Cardiac muscle cell (in vitro differentiated cells and primary cell): ENCODE results near the gene TSPAN5. TPM values are rescaled to one million over a fixed set of nuclear protein-coding genes. Genes with fewer than 3 reads are reported as not detected.

Experiments used
- DNase-seq, 2 donors: peaks; one replicate each; pipeline versions ENCODE4 v3.0.0 to v3.0.0-alpha.2; 2010 to 2017; ENCODE audit warnings: low read depth in 1 of 2, low spot score in 1 of 2
- H3K27ac ChIP-seq: fragments of 200-600 bp; sonication (generic); 2 replicates; pipeline ENCODE4 v1.5.1; 2016
- H3K27me3 ChIP-seq: fragments of 200-600 bp; sonication (generic); 2 replicates; pipeline ENCODE4 v1.6.0; 2016; ENCODE audit warnings: control low read depth
- H3K36me3 ChIP-seq: fragments of 200-600 bp; sonication (generic); 2 replicates; pipeline ENCODE4 v1.5.1; 2016; ENCODE audit warnings: control low read depth
- H3K4me1 ChIP-seq: fragments of 200-600 bp; sonication (generic); 2 replicates; pipeline ENCODE4 v1.8.1; 2017; ENCODE audit warnings: low read depth, mild to moderate bottlenecking, mixed run types
- H3K4me3 ChIP-seq: fragments of 200-600 bp; sonication (generic); 2 replicates; pipeline ENCODE4 v1.5.1; 2016; ENCODE audit warnings: mild to moderate bottlenecking
- H3K9me3 ChIP-seq: fragments of 200-600 bp; sonication (generic); 2 replicates; pipeline ENCODE4 v1.5.1; 2017; ENCODE audit warnings: low read depth, mild to moderate bottlenecking, control low read depth
- polyA plus RNA-seq: library from polyadenylated mRNA; unstranded; fragments of >200 nt; fragmentation: Nextera tagmentation; extraction: Ambion mirVana; gene quantifications from 2 replicates; pipeline ENCODE4 v1.2.1, GENCODE V29; 2016
- total RNA-seq: library from RNA; depleted of rRNA; stranded (reverse); fragments of >200 nt; gene quantifications from 2 replicates; pipeline ENCODE4 v1.2.3, GENCODE V29; 2016
- TF ChIP-seq, protein P1 (sequence below): IDR thresholded peaks from 2 replicates; pipeline ENCODE4 v1.5.1; 2012; ENCODE audit warnings: low read depth, mild to moderate bottlenecking, low read length

The TSPAN5 gene
- total and polyA plus RNA-seq, 2 experiments from 2014 or later: 26.9 to 39.8 TPM

DNA sequence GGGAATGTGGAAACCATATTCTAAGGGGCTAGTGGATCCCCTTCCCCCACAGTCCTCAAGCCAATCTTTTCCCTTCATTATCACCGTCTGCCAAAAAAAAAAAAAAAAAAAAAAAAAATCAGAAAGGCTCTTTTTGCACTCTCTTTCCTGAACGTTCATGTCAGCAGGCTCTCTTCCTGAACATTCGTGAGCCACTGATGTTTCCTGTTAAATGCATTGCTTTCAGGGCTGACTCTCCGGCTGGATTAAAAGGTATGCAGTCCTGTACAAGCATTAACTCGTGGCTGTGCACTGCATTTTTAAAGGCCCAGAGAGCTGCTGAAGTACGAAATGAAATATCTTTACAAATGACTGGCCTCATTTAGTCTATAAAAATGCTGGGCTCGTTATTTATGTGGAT, 34.0 kb upstream of the TSPAN5 start:
- no peak for DNase-seq
- no peaks in the 10 kb centered on the region for H3K4me1 ChIP-seq
- no peak overlapping the region for H3K4me3 ChIP-seq
- no peaks in the 10 kb centered on the region for H3K27me3 ChIP-seq
- no peaks in the 10 kb centered on the region for H3K36me3 ChIP-seq
- no peak overlapping the region for H3K27ac ChIP-seq
- no peaks in the 10 kb centered on the region for H3K9me3 ChIP-seq
- TF ChIP-seq, protein P1, sequence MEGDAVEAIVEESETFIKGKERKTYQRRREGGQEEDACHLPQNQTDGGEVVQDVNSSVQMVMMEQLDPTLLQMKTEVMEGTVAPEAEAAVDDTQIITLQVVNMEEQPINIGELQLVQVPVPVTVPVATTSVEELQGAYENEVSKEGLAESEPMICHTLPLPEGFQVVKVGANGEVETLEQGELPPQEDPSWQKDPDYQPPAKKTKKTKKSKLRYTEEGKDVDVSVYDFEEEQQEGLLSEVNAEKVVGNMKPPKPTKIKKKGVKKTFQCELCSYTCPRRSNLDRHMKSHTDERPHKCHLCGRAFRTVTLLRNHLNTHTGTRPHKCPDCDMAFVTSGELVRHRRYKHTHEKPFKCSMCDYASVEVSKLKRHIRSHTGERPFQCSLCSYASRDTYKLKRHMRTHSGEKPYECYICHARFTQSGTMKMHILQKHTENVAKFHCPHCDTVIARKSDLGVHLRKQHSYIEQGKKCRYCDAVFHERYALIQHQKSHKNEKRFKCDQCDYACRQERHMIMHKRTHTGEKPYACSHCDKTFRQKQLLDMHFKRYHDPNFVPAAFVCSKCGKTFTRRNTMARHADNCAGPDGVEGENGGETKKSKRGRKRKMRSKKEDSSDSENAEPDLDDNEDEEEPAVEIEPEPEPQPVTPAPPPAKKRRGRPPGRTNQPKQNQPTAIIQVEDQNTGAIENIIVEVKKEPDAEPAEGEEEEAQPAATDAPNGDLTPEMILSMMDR: no peak

GRCh38 chr4:98691588-98691987, 33.2 kb upstream of the TSPAN5 start:
- H3K9me3 ChIP-seq: no peaks in the 10 kb centered on the region
- H3K4me1 ChIP-seq: no peaks in the 10 kb centered on the region
- H3K27me3 ChIP-seq: no peaks in the 10 kb centered on the region
- DNase-seq: peak in 1 of 2 donors; percentile 48
- no peaks in the 10 kb centered on the region for H3K36me3 ChIP-seq
- no peak overlapping the region for H3K4me3 ChIP-seq
- TF ChIP-seq, protein P1: no peak
- peak overlapping the region; percentile 67 for H3K27ac ChIP-seq

DNA sequence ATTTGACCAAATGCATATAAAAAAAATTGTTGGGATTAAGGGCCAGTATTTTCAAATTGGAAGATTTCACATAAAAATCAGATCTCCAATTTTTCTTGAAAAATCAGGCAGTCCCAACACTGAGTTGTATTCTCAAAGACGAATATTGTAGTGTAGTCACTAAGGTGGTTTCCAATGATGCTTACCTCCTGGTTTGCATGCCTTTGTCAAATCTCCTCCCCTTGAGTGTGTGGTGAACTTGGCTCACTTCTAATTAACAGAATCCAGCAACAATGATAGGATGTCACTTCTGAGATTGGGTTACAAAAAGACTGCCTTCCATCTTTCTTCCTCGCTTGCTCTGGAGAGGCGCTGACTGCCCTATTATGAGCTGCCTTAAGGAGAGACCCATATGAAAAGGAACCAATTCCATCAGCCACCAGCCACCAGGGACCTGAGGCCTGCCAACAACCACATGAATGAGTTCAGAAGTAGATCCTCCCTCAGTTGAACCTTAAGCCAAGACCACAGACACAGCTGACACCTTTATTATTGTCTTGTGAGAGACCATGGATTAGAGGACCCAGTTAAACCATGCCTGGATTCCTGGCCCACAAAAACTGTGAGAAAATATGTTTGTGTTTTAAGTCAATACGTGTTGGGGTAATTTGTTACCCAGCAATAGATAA, 31.2 kb upstream of the TSPAN5 start:
- no peaks in the 10 kb centered on the region for H3K27me3 ChIP-seq
- H3K4me3 ChIP-seq: no peak overlapping the region
- DNase-seq: no peak
- TF ChIP-seq, protein P1: no peak
- no peak overlapping the region for H3K27ac ChIP-seq
- no peaks in the 10 kb centered on the region for H3K36me3 ChIP-seq
- no peaks in the 10 kb centered on the region for H3K4me1 ChIP-seq
- no peaks in the 10 kb centered on the region for H3K9me3 ChIP-seq

GRCh38 chr4:98688411-98689290, 30.2 kb upstream of the TSPAN5 start:
- H3K4me3 ChIP-seq: no peak overlapping the region
- DNase-seq: peak in 1 of 2 donors; percentile 19
- H3K27me3 ChIP-seq: no peaks in the 10 kb centered on the region
- TF ChIP-seq, protein P1: no peak
- no peaks in the 10 kb centered on the region for H3K9me3 ChIP-seq
- H3K4me1 ChIP-seq: no peaks in the 10 kb centered on the region
- no peaks in the 10 kb centered on the region for H3K36me3 ChIP-seq
- H3K27ac ChIP-seq: no peak overlapping the region

- no peak overlapping the region for H3K4me3 ChIP-seq
- no peaks in the 10 kb centered on the region for H3K9me3 ChIP-seq
- TF ChIP-seq, protein P1: no peak
- H3K27me3 ChIP-seq: no peaks in the 10 kb centered on the region
- no peak overlapping the region for H3K27ac ChIP-seq
- no peaks in the 10 kb centered on the region for H3K36me3 ChIP-seq
- DNase-seq: no peak
- peaks cover 3% of the 10 kb centered on the region for H3K4me1 ChIP-seq
Observed at GRCh38 chr4:98687876-98688275, 29.5 kb upstream of the TSPAN5 start.
